Measurements from ENCODE around the gene KSR1. TPM values are rescaled to one million over a fixed set of nuclear protein-coding genes. Genes with fewer than 3 reads are reported as not detected.

The KSR1 gene
- total and polyA plus RNA-seq, 2 of the 4 experiments (the other 2 are of a cell fraction), result 12.5 to 21.9 TPM

DNA sequence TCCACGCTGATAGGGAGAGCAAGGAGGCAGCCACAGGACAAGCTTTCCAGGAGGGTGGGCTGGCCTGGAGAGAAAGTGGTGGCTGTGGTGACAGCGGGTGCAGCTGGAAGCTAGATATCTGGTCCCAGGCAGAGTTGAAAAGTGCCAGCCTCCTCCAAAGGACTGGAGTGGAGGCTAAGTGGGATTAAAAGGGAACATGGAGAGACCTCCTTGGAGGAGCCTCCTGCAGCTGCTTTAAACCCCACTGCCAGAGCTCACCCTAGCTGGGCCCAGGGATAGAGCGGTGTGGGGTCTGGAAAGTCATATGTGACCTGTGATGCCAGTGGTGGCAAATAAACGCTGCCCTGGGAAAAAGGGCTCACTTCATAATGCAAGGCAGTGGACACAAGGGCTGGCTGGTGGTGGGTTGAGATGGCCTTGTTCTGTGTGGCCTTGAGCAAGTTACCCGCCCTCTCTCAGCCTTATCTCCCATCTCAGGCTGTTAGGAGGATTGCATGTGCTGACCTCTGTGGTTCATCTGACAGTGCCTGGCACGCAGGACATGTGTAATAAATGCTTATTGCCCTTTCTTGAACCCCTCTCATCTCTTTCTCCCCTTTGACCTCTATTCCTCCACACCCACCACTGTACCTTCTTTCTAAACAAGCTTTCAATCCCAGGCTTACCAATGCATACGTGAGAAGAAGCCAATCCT, 113.8 kb downstream of the KSR1 start (continued):
- TF ChIP-seq BHLHE40 (IDR thresholded peaks at IDR 0.05; ENCODE audit: low read depth, low read length), result no peak
- TF ChIP-seq FOS (IDR thresholded peaks at IDR 0.05; ENCODE audit: low read depth, low read length), result no peak

DNA sequence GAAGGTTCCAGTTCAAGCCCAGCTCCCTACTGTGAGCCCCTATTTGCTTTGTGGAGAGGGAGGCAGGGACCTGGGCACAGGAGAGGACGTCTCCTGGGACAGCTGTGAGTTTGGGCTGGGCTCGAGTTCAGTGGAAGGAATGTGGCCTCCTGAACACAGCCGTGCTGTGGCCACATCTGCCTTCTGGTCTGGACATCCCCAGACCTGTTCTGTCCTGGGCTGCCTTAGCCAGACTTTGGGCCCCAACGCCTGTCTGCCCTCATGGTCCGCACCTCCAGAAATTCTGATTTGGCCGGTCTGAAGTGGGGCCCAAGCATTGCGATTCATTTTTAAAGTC, 114.3 kb downstream of the KSR1 start:
- no peak overlapping the region for H2BK5ac ChIP-seq (ENCODE audit: low read depth, low read length, poor library complexity, severe bottlenecking)
- H4K8ac ChIP-seq (ENCODE audit: low read depth in 2 of 2, low read length in 2 of 2), result peak overlapping the region in 1 of 2 experiments; percentile 43; a peak in 1 of 4 replicates
- H3K56ac ChIP-seq (ENCODE audit: extremely low read depth, insufficient read depth, low read length), result no peak overlapping the region
- peaks cover 60% of the 10 kb centered on the region for H3K4me1 ChIP-seq (ENCODE audit: control insufficient read depth, insufficient read depth, low read length)
- peak overlapping the region; percentile 11; the same call in 1 of the 2 replicates for H4K5ac ChIP-seq (ENCODE audit: low read depth, low read length)
- intact Hi-C loops (cut with micrococcal nuclease), result no loop called here
- H2AK5ac ChIP-seq (ENCODE audit: low read depth, low read length), result peak overlapping the region; percentile 29; the same call in 1 of the 2 replicates
- no TSS peak for BruUV-seq (replicated peaks)
- TF ChIP-seq CHD1 (IDR thresholded peaks at IDR 0.05; ENCODE audit: low read depth, low read length) (no peak), NFE2L2 (IDR thresholded peaks at IDR 0.05; ENCODE audit: low read depth, low read length) (no peak), MXI1 (IDR thresholded peaks at IDR 0.05; ENCODE audit: borderline replicate concordance, low read depth, low read length) (no peak), CEBPB (IDR thresholded peaks at IDR 0.05; ENCODE audit: low read depth, low read length) (no peak), POLR2A (IDR thresholded peaks at IDR 0.05; ENCODE audit: low read depth, low read length) (no peak)
- TF ChIP-seq, protein P1, sequence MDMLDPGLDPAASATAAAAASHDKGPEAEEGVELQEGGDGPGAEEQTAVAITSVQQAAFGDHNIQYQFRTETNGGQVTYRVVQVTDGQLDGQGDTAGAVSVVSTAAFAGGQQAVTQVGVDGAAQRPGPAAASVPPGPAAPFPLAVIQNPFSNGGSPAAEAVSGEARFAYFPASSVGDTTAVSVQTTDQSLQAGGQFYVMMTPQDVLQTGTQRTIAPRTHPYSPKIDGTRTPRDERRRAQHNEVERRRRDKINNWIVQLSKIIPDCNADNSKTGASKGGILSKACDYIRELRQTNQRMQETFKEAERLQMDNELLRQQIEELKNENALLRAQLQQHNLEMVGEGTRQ (IDR thresholded peaks at IDR 0.05; ENCODE audit: low read depth, low read length), result no peak
- peak overlapping the region; percentile 11; the same call in 2 of the 3 replicates for H2BK15ac ChIP-seq (ENCODE audit: low read depth, low read length)
- ChIA-PET POLR2A (ENCODE audit: unreplicated experiment) (no interaction called here), CTCF (interaction anchor here (1.2 kb wide), 1 partner anchor 10 kb away, joined by 4 read pairs; no protein-coding TSS in a partner anchor)
- WGBS, 2 experiments (ENCODE audit: extremely low coverage in 2 of 2, insufficient read length in 1 of 2), result 77% methylated on average over 4 of the region's 7 CpGs; no CpG with 5 or more reads in 1 of the 2 experiments
- H3K79me1 ChIP-seq (ENCODE audit: low read depth in 1 of 2, low read length in 2 of 2), result peaks cover 57 to 94% of the 10 kb centered on the region in 2 experiments
- peak overlapping the region; percentile 45; the same call in 1 of the 2 replicates for H3K23ac ChIP-seq (ENCODE audit: low read depth, low read length)
- no peak overlapping the region for H3K9ac ChIP-seq (ENCODE audit: low read depth, low read length)
- peak overlapping the region; percentile 49; the same call in 1 of the 2 replicates for H2BK120ac ChIP-seq (ENCODE audit: low read depth, low read length)
- no peak for DNase-seq
- H3K27ac ChIP-seq (ENCODE audit: insufficient read depth, low read length), result no peak overlapping the region
- in situ Hi-C loops (cut with MboI; ENCODE audit: low sequenced_read_pairs), result loop anchor here (10.0 kb wide), 1 partner anchor 64 kb away; the partner anchor contains the start of gene LGALS9
- peak overlapping the region; percentile 76 for H3K4ac ChIP-seq (ENCODE audit: low read depth, low read length)
- H3K27me3 ChIP-seq (ENCODE audit: control insufficient read depth, insufficient read depth, low read length), result no peaks in the 10 kb centered on the region
- ATAC-seq (ENCODE audit: low read depth), result no peak
- no peak overlapping the region for H3K4me3 ChIP-seq (ENCODE audit: insufficient read depth, low read depth, low read length)
- H4K20me1 ChIP-seq (ENCODE audit: insufficient read depth, low read length), result peaks cover 12% of the 10 kb centered on the region
- H3K14ac ChIP-seq (replicated peaks; ENCODE audit: low read depth, low read length), result peak overlapping the region; percentile 54; the same call in 1 of the 2 replicates
- H3K18ac ChIP-seq (ENCODE audit: low read depth, low read length), result peak overlapping the region; percentile 66
- H3K9me3 ChIP-seq (ENCODE audit: control insufficient read depth, insufficient read depth, low read length), result no peaks in the 10 kb centered on the region
- H2BK20ac ChIP-seq (ENCODE audit: low read depth, low read length), result no peak overlapping the region
- H2AK9ac ChIP-seq (replicated peaks; ENCODE audit: low read depth, low read length, poor library complexity), result no peak overlapping the region
- dilution Hi-C loops (cut with HindIII; ENCODE audit: low sequenced_read_pairs, unreplicated experiment), result no loop called here
- no peak overlapping the region for H3K4me2 ChIP-seq (ENCODE audit: low read depth, low read length)
- H2AFZ ChIP-seq (replicated peaks; ENCODE audit: low read length, poor library complexity), result no peak overlapping the region
- H3K36me3 ChIP-seq (ENCODE audit: control insufficient read depth, insufficient read depth, low read length), result peaks cover 14% of the 10 kb centered on the region
- H3K9me1 ChIP-seq (ENCODE audit: insufficient read depth, low read length), result peaks cover 42% of the 10 kb centered on the region
- peak overlapping the region; percentile 58; the same call in 1 of the 2 replicates for H4K91ac ChIP-seq (ENCODE audit: insufficient read depth, low read depth, low read length)
